Measurements from ENCODE around the gene NOTUM. TPM values are rescaled to one million over a fixed set of nuclear protein-coding genes. Genes with fewer than 3 reads are reported as not detected.

Gene NOTUM
- total RNA-seq, 2 experiments from 2014 or later, result 0.88 to 4.4 TPM

DNA sequence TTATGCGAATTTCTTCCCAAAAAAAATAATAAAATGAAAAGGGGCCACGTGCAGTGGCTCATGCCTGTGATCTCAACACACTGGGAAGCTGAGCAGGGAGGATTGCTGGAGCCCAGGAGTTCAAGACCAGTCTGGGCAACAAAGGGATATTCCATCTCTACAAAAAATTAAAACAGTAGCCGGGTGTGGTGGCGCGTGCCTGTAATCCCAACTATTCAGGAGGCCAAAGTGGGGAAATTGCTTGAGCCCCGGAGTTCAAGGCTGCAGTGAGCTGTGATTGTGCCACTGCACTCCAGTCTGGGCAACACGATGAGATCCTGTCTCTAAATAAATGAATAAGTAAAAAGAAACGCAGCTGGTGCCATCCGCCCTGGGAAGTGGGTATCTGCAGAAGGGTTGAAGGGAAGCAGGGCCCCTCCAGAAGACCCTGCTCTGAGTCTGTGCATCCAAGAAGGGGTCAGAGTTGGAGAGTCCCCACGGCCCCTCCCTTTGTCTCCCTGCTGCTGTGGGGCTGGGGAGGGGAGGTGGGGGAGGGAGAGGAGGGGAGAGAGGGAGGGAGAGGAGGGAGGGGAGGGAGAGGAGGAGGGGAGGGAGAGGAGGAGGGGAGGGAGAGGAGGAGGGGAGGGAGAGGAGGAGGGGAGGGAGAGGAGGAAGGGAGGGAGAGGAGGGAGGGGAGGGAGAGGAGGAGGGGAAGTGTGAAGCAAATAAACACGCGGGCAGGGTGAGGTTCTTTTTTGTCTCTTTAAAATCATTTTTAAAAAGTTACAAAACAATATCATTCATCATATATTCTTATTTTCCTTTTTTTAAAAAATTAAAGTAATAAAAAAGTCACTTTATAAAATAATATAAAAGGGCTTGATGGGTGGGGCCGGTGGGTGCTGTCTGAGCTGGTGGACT lies 9.0 kb downstream of the NOTUM start:
- no TSS peak for BruUV-seq (replicated peaks)
- no peaks in the 10 kb centered on the region for H4K20me1 ChIP-seq (ENCODE audit: insufficient read depth, low read length)
- H3K27ac ChIP-seq (ENCODE audit: low read depth, low read length, poor library complexity, severe bottlenecking), result no peak overlapping the region
- H3K4me2 ChIP-seq (ENCODE audit: low read length), result no peak overlapping the region
- CTCF ChIA-PET (ENCODE audit: unreplicated experiment), result interaction anchor here (0.5 kb wide), 1 partner anchor 247 kb away, joined by 3 read pairs; no protein-coding TSS in a partner anchor
- intact Hi-C loops (cut with micrococcal nuclease; ENCODE audit: unreplicated experiment), result no loop called here
- H3K4me3 ChIP-seq (ENCODE audit: low read depth, low read length, poor library complexity, severe bottlenecking), result no peak overlapping the region
- H3K9me3 ChIP-seq (ENCODE audit: low read length), result no peaks in the 10 kb centered on the region
- H2AFZ ChIP-seq (ENCODE audit: low read length), result no peak overlapping the region
- no peaks in the 10 kb centered on the region for H3K79me2 ChIP-seq (ENCODE audit: insufficient read depth, low read depth, low read length)
- peaks cover 8% of the 10 kb centered on the region for H3K4me1 ChIP-seq (ENCODE audit: insufficient read depth, low read length, poor library complexity, severe bottlenecking)
- TF ChIP-seq, protein P1, sequence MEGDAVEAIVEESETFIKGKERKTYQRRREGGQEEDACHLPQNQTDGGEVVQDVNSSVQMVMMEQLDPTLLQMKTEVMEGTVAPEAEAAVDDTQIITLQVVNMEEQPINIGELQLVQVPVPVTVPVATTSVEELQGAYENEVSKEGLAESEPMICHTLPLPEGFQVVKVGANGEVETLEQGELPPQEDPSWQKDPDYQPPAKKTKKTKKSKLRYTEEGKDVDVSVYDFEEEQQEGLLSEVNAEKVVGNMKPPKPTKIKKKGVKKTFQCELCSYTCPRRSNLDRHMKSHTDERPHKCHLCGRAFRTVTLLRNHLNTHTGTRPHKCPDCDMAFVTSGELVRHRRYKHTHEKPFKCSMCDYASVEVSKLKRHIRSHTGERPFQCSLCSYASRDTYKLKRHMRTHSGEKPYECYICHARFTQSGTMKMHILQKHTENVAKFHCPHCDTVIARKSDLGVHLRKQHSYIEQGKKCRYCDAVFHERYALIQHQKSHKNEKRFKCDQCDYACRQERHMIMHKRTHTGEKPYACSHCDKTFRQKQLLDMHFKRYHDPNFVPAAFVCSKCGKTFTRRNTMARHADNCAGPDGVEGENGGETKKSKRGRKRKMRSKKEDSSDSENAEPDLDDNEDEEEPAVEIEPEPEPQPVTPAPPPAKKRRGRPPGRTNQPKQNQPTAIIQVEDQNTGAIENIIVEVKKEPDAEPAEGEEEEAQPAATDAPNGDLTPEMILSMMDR (conservative IDR thresholded peaks at IDR 0.05; ENCODE audit: low read length), result no peak
- TF ChIP-seq EZH2phosphoT487 (IDR thresholded peaks at IDR 0.05; ENCODE audit: borderline replicate concordance, low read depth, low read length), result no peak
- no peak for DNase-seq (ENCODE audit: low spot score)
- POLR2A ChIA-PET, result interaction anchor here (0.7 kb wide), 1 partner anchor 7 kb away, joined by 3 read pairs; no protein-coding TSS in a partner anchor
- no peaks in the 10 kb centered on the region for H3K36me3 ChIP-seq (ENCODE audit: insufficient read depth, low read length)
- H3K9me2 ChIP-seq (ENCODE audit: insufficient read depth, low read length), result no peaks in the 10 kb centered on the region

- no peak overlapping the region for H3K27ac ChIP-seq (ENCODE audit: low read depth, low read length, poor library complexity, severe bottlenecking)
- CTCF ChIA-PET (ENCODE audit: unreplicated experiment), result no interaction called here
- no peaks in the 10 kb centered on the region for H3K9me3 ChIP-seq (ENCODE audit: low read length)
- no peaks in the 10 kb centered on the region for H4K20me1 ChIP-seq (ENCODE audit: insufficient read depth, low read length)
- no peak overlapping the region for H2AFZ ChIP-seq (ENCODE audit: low read length)
- H3K36me3 ChIP-seq (ENCODE audit: insufficient read depth, low read length), result no peaks in the 10 kb centered on the region
- POLR2A ChIA-PET, result interaction anchor here (1.1 kb wide), 1 partner anchor 12 kb away, joined by 3 read pairs; no protein-coding TSS in a partner anchor
- TF ChIP-seq EZH2phosphoT487 (IDR thresholded peaks at IDR 0.05; ENCODE audit: borderline replicate concordance, low read depth, low read length), result no peak
- TF ChIP-seq, protein P1 (conservative IDR thresholded peaks at IDR 0.05; ENCODE audit: low read length), result no peak
- DNase-seq (ENCODE audit: low spot score), result no peak
- no TSS peak for BruUV-seq (replicated peaks)
- intact Hi-C loops (cut with micrococcal nuclease; ENCODE audit: unreplicated experiment), result no loop called here
- H3K4me1 ChIP-seq (ENCODE audit: insufficient read depth, low read length, poor library complexity, severe bottlenecking), result peaks cover 8% of the 10 kb centered on the region
- no peak overlapping the region for H3K4me2 ChIP-seq (ENCODE audit: low read length)
- no peaks in the 10 kb centered on the region for H3K9me2 ChIP-seq (ENCODE audit: insufficient read depth, low read length)
- no peak overlapping the region for H3K4me3 ChIP-seq (ENCODE audit: low read depth, low read length, poor library complexity, severe bottlenecking)
- H3K79me2 ChIP-seq (ENCODE audit: insufficient read depth, low read depth, low read length), result no peaks in the 10 kb centered on the region
Observed at GRCh38 chr17:81950501-81950900, 10.5 kb downstream of the NOTUM start.
